ENCODE data around the gene COP1. TPM values are rescaled to one million over a fixed set of nuclear protein-coding genes. Genes with fewer than 3 reads are reported as not detected.

The COP1 gene
- total RNA-seq, 1 donor from 2014 or later = 38.7 TPM

DNA sequence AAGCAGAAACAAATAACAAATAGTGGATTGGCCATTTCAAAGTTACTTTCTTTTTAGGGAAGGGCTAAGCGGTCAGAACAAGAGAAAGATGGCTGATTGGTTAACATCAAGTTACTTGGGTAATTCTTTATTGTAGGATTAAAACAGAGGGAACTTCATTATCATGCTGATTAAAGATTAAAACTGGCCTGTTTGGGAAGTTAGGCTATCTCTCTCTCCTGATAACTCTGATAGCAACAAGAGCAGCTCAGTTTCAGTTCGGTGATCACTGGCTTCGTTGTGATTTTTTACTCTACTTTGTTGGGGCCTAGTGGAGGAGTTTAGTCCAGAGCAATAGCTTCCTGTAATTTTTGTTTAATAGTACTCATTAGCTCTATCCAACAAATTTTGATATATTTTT is 20.5 kb upstream of the COP1 start:
- no peak overlapping the region for H3K4me3 ChIP-seq
- no peak for TF ChIP-seq CTCF (IDR thresholded peaks at IDR 0.05)
- no peaks in the 10 kb centered on the region for H3K9me3 ChIP-seq
- DNase-seq = no peak
- no peak overlapping the region for H3K27ac ChIP-seq
- ATAC-seq = no peak
- H3K4me1 ChIP-seq = no peaks in the 10 kb centered on the region
- no peaks in the 10 kb centered on the region for H3K36me3 ChIP-seq
- intact Hi-C loops (cut with DNase I) = no loop called here
- no peaks in the 10 kb centered on the region for H3K27me3 ChIP-seq

GRCh38 chr1:176225911-176226310 is 18.8 kb upstream of the COP1 start:
- Histone ChIP-seq H3K4me1 (no peaks in the 10 kb centered on the region), H3K4me3 (no peak overlapping the region)

DNA sequence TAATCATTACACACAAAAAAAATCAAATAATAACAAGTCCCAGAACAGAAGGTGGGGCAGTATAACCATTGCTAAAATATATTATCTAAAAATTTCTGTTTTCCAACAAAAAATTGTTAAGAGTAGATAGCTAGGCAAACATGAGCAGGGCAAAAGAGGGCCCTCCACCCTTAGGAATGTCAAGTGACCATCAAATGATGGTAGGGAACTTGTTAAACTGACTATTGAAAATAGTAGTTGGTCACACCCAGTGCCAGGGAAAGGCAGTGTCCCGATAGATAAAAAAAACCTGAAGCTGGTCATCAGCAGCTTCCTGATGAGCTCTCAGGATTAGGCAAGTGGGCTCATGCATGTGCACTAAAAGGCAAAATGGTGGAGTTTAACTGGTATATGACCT is 18.4 kb upstream of the COP1 start:
- no peaks in the 10 kb centered on the region for H3K4me1 ChIP-seq
- no peaks in the 10 kb centered on the region for H3K36me3 ChIP-seq
- no peak overlapping the region for H3K4me3 ChIP-seq
- intact Hi-C loops (cut with DNase I) = no loop called here
- H3K27me3 ChIP-seq = no peaks in the 10 kb centered on the region
- H3K27ac ChIP-seq = no peak overlapping the region
- no peak for TF ChIP-seq CTCF (IDR thresholded peaks at IDR 0.05)
- no peaks in the 10 kb centered on the region for H3K9me3 ChIP-seq
- ATAC-seq = no peak
- DNase-seq = no peak

More at GRCh38 chr1:176225911-176226310, 18.8 kb upstream of the COP1 start:
- no peak for DNase-seq
- no peak for TF ChIP-seq CTCF (IDR thresholded peaks at IDR 0.05)
- no peak for ATAC-seq
- Histone ChIP-seq H3K36me3 (no peaks in the 10 kb centered on the region), H3K9me3 (no peaks in the 10 kb centered on the region), H3K27ac (no peak overlapping the region), H3K27me3 (no peaks in the 10 kb centered on the region)
- intact Hi-C loops (cut with DNase I) = no loop called here

- H3K27me3 ChIP-seq = no peaks in the 10 kb centered on the region
- no peaks in the 10 kb centered on the region for H3K9me3 ChIP-seq
- intact Hi-C loops (cut with DNase I) = no loop called here
- H3K27ac ChIP-seq = no peak overlapping the region
- no peaks in the 10 kb centered on the region for H3K36me3 ChIP-seq
- DNase-seq = no peak
- no peak for ATAC-seq
- H3K4me1 ChIP-seq = no peaks in the 10 kb centered on the region
- no peak for TF ChIP-seq CTCF (IDR thresholded peaks at IDR 0.05)
- H3K4me3 ChIP-seq = no peak overlapping the region
These were observed 15.1 kb upstream of the COP1 start for GRCh38 chr1:176222196-176222595.

DNA sequence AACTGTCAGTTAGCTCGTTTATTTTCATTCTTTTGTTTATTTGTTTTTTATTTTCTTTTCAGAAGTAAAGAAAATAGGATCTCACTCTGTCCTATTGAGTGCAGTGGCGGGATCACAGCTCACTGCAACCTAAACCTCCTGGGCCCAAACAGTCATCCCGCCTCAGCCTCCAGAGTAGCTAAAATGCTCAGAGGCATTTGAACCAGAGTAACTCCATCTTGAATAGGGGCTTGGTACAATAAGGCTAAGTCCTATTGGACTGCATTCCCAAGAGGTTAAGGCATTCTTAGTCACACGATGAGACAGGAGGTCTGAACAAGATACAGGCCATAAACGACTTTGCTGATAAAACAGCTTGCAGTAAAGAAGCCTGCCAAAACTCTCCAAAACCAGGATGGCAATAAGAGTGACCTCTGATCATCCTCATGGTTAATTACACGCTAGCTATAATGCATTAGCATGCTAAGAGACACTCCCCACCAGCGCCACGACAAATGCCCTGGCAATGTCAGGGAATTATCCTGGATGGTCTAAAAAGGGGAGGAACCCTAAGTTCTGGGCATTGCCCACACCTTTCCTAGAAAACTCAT is 13.1 kb upstream of the COP1 start:
- H3K4me3 ChIP-seq = no peak overlapping the region
- no peaks in the 10 kb centered on the region for H3K9me3 ChIP-seq
- intact Hi-C loops (cut with DNase I) = no loop called here
- no peaks in the 10 kb centered on the region for H3K36me3 ChIP-seq
- no peak for DNase-seq
- TF ChIP-seq CTCF (IDR thresholded peaks at IDR 0.05) = no peak
- no peaks in the 10 kb centered on the region for H3K27me3 ChIP-seq
- H3K27ac ChIP-seq = no peak overlapping the region
- ATAC-seq = no peak
- H3K4me1 ChIP-seq = no peaks in the 10 kb centered on the region

Data from upper lobe of right lung (tissue), 1 donor.